Liver (tissue), 9 donors: ENCODE results near the gene OR7C1. TPM values are rescaled to one million over a fixed set of nuclear protein-coding genes. Genes with fewer than 3 reads are reported as not detected.

Source experiments
- DNase-seq: peaks from one replicate; pipeline ENCODE4 v3.0.0-alpha.2; 2017; ENCODE audit warnings: low spot score
- H3K27ac ChIP-seq, 2 donors: one replicate each; pipeline ENCODE4 v1.7.0; 2013; ENCODE audit warnings: inconsistent platforms in 2 of 2, low read length in 2 of 2, control low read depth in 1 of 2, low read depth in 1 of 2, mild to moderate bottlenecking in 1 of 2
- H3K27me3 ChIP-seq, 4 donors: one replicate each; pipeline versions ENCODE4 v1.6.1 to v1.7.0; 2013; ENCODE audit warnings: low read length in 3 of 4, inconsistent platforms in 1 of 4, mild to moderate bottlenecking in 1 of 4, moderate library complexity in 1 of 4; ENCODE audit not compliant: control insufficient read depth in 4 of 4, insufficient read depth in 4 of 4
- H3K36me3 ChIP-seq, 4 donors: one replicate each; pipeline versions ENCODE4 v1.6.1 to v1.7.0; 2013; ENCODE audit warnings: low read length in 3 of 4, mild to moderate bottlenecking in 3 of 4, low read depth in 1 of 4, moderate library complexity in 1 of 4; ENCODE audit not compliant: control insufficient read depth in 4 of 4, insufficient read depth in 3 of 4
- H3K4me1 ChIP-seq, 4 donors: one replicate each; pipeline versions ENCODE4 v1.6.1 to v1.7.0; 2013; ENCODE audit warnings: low read length in 3 of 4, mild to moderate bottlenecking in 3 of 4, moderate library complexity in 1 of 4; ENCODE audit not compliant: control insufficient read depth in 4 of 4, insufficient read depth in 4 of 4
- H3K4me3 ChIP-seq, 3 donors: one replicate each; pipeline versions ENCODE4 v1.6.1 to v1.7.0; 2013; ENCODE audit warnings: low read length in 3 of 3, control low read depth in 1 of 3, low read depth in 1 of 3, mild to moderate bottlenecking in 1 of 3
- H3K9ac ChIP-seq, 2 donors: one replicate each; pipeline ENCODE4 v1.7.0; 2013; ENCODE audit warnings: low read length in 2 of 2, mild to moderate bottlenecking in 2 of 2, moderate library complexity in 2 of 2, control low read depth in 1 of 2, low read depth in 1 of 2
- H3K9me3 ChIP-seq, 4 donors: one replicate each; pipeline versions ENCODE4 v1.6.1 to v1.7.0; 2013; ENCODE audit warnings: low read length in 3 of 4; ENCODE audit not compliant: control insufficient read depth in 4 of 4
- ATF3 ChIP-seq: IDR thresholded peaks from 2 replicates; pipeline ENCODE4 v1.6.1; 2016; ENCODE audit warnings: antibody characterized with exemption
- CTCF ChIP-seq: fragments of 150-350 bp; IDR thresholded peaks from 2 replicates; pipeline ENCODE4 v1.5.1; 2017; ENCODE audit warnings: improper control_type of control experiment, low read depth, low read length; ENCODE audit not compliant: missing input control
- EGR1 ChIP-seq, 2 donors: IDR thresholded peaks; 2 replicates each; pipeline ENCODE4 v1.6.1; 2016 to 2018; ENCODE audit warnings: antibody characterized with exemption in 2 of 2, low read depth in 2 of 2
- FOXA1 ChIP-seq: IDR thresholded peaks from 2 replicates; pipeline ENCODE4 v1.6.1; 2016; ENCODE audit warnings: antibody characterized with exemption
- GABPA ChIP-seq, 2 donors: IDR thresholded peaks in 1 of 2; conservative IDR thresholded peaks in 1 of 2; 2 replicates each; pipeline ENCODE4 v1.6.1; 2016; ENCODE audit warnings: antibody characterized with exemption in 2 of 2, mild to moderate bottlenecking in 1 of 2, moderate library complexity in 1 of 2
- HNF4A ChIP-seq, 2 donors: conservative IDR thresholded peaks; 2 replicates each; pipeline ENCODE4 v1.6.1; 2016; ENCODE audit warnings: antibody characterized with exemption in 2 of 2, mild to moderate bottlenecking in 2 of 2
- HNF4G ChIP-seq: IDR thresholded peaks from 2 replicates; pipeline ENCODE4 v1.6.1; 2016; ENCODE audit warnings: antibody characterized with exemption
- MAX ChIP-seq: IDR thresholded peaks from 2 replicates; pipeline ENCODE4 v1.6.1; 2016; ENCODE audit warnings: antibody characterized with exemption
- NR2F2 ChIP-seq: IDR thresholded peaks from 2 replicates; pipeline ENCODE4 v1.6.1; 2016; ENCODE audit warnings: antibody characterized with exemption
- REST ChIP-seq: IDR thresholded peaks from 2 replicates; pipeline ENCODE4 v1.6.1; 2016; ENCODE audit warnings: antibody characterized with exemption, mild to moderate bottlenecking
- RXRA ChIP-seq, 2 donors: IDR thresholded peaks; 2 replicates each; pipeline ENCODE4 v1.6.1; 2017 to 2018; ENCODE audit warnings: antibody characterized with exemption in 2 of 2, mild to moderate bottlenecking in 1 of 2
- SP1 ChIP-seq: IDR thresholded peaks from 2 replicates; pipeline ENCODE4 v1.6.1; 2018; ENCODE audit warnings: antibody characterized with exemption, mild to moderate bottlenecking
- TAF1 ChIP-seq: conservative IDR thresholded peaks from 2 replicates; pipeline ENCODE4 v1.6.1; 2016; ENCODE audit warnings: antibody characterized with exemption, mild to moderate bottlenecking
- WGBS: extraction: QIAGEN DNeasy Blood & Tissue Kit; methylation state at CpG from one replicate; pipeline ENCODE4 v1.1.7; 2013; 5-methylcytosine and 5-hydroxymethylcytosine counted together
- polyA plus RNA-seq, 2 donors: library from polyadenylated mRNA; stranded (reverse) in 1 of 2; unstranded in 1 of 2; fragments of 200-250 nt in 1 of 2; fragments of >200 nt in 1 of 2; fragmentation: Nextera tagmentation in 1 of 2; extraction: Ambion mirVana in 1 of 2; gene quantifications; one replicate each; pipeline versions ENCODE4 v1.2.1 to v1.2.3, GENCODE V29; 2013 to 2015
- total RNA-seq, 2 donors: library from RNA; depleted of rRNA; stranded (reverse); fragments of >200 nt; gene quantifications; one replicate each; pipeline ENCODE4 v1.2.3, GENCODE V29; 2014
- donor health status: healthy.
- donor health status: healthy.
- donor health status: healthy.
- donor health status: healthy.
- donor health status: healthy.

OR7C1 gene
- total and polyA plus RNA-seq, 4 donors, result 0.06 to 0.14 TPM; not detected in 2

- H3K4me1 ChIP-seq, result no peaks in the 10 kb centered on the region
- TF ChIP-seq SP1 (no peak), MAX (no peak)
- H3K36me3 ChIP-seq, result no peaks in the 10 kb centered on the region
- DNase-seq, result no peak
- H3K9me3 ChIP-seq, result no peaks in the 10 kb centered on the region
- H3K27ac ChIP-seq, result no peak overlapping the region
- H3K4me3 ChIP-seq, result no peak overlapping the region
- 85% methylated on average over 9 of the region's 9 CpGs for WGBS
- peaks cover 0 to 2% (median 0%) of the 10 kb centered on the region in 4 donors for H3K27me3 ChIP-seq
- H3K9ac ChIP-seq, result no peak overlapping the region
Observed at GRCh38 chr19:14764401-14764800, 70.6 kb downstream of the OR7C1 start.

GRCh38 chr19:14763497-14764145 is 71.4 kb downstream of the OR7C1 start:
- Histone ChIP-seq H3K9me3 (no peaks in the 10 kb centered on the region), H3K9ac (no peak overlapping the region), H3K36me3 (no peaks in the 10 kb centered on the region), H3K4me1 (no peaks in the 10 kb centered on the region), H3K27ac (no peak overlapping the region), H3K27me3 (peaks cover 0 to 2% (median 0%) of the 10 kb centered on the region in 4 donors), H3K4me3 (no peak overlapping the region)
- TF ChIP-seq SP1 (no peak), MAX (no peak), FOXA1 (no peak), HNF4G (no peak), TAF1 (no peak), ATF3 (no peak), EGR1 (IDR thresholded peaks at IDR 0.05; ENCODE audit: low read depth in 2 of 2) (no peak), RXRA (IDR thresholded peaks at IDR 0.05) (no peak), NR2F2 (no peak), CTCF (no peak), REST (no peak), GABPA (IDR thresholded peaks at IDR 0.05 in 1 of 2, conservative IDR thresholded peaks at IDR 0.05 in 1 of 2) (no peak), HNF4A (conservative IDR thresholded peaks at IDR 0.05) (no peak)
- 64% methylated on average over 4 of the region's 4 CpGs for WGBS
- no peak for DNase-seq
